Hepatocyte (in vitro differentiated cells): Measurements from ENCODE around the gene OR5F1. TPM values are rescaled to one million over a fixed set of nuclear protein-coding genes. Genes with fewer than 3 reads are reported as not detected.

Experiments used
- DNase-seq: peaks from one replicate; pipeline ENCODE4 v3.0.0-alpha.2; 2016; ENCODE audit warnings: low spot score
- H2AFZ ChIP-seq: fragments of 200-600 bp; sonication (generic); 2 replicates; pipeline ENCODE4 v1.6.0; 2016; ENCODE audit warnings: antibody characterized with exemption, mild to moderate bottlenecking
- H3K27ac ChIP-seq: fragments of 200-600 bp; sonication (generic); 2 replicates; pipeline ENCODE4 v1.5.1; 2016; ENCODE audit warnings: mild to moderate bottlenecking
- H3K27me3 ChIP-seq: fragments of 200-600 bp; sonication (generic); 2 replicates; pipeline ENCODE4 v1.6.1; 2016
- H3K36me3 ChIP-seq: fragments of 200-600 bp; sonication (generic); replicated peaks from 2 replicates; pipeline ENCODE4 v1.5.1; 2016; ENCODE audit warnings: low read depth; ENCODE audit not compliant: insufficient read depth
- H3K4me1 ChIP-seq: fragments of 200-600 bp; sonication (generic); 2 replicates; pipeline ENCODE4 v1.5.1; 2016; ENCODE audit warnings: mild to moderate bottlenecking, moderate library complexity; ENCODE audit not compliant: insufficient read depth
- H3K4me2 ChIP-seq: fragments of 200-600 bp; sonication (generic); 2 replicates; pipeline ENCODE4 v1.6.0; 2016
- H3K4me3 ChIP-seq: fragments of 200-600 bp; sonication (generic); 2 replicates; pipeline ENCODE4 v1.5.1; 2016; ENCODE audit warnings: mild to moderate bottlenecking
- H3K79me2 ChIP-seq: fragments of 200-600 bp; sonication (generic); 2 replicates; pipeline ENCODE4 v1.6.0; 2017; ENCODE audit warnings: mild to moderate bottlenecking
- H3K9me2 ChIP-seq: fragments of 200-600 bp; sonication (generic); replicated peaks from 2 replicates; pipeline ENCODE4 v1.6.0; 2017; ENCODE audit warnings: mild to moderate bottlenecking; ENCODE audit not compliant: insufficient read depth
- H3K9me3 ChIP-seq: fragments of 200-600 bp; sonication (generic); 2 replicates; pipeline ENCODE4 v1.5.1; 2016; ENCODE audit warnings: low read depth, mild to moderate bottlenecking
- H4K20me1 ChIP-seq: fragments of 200-600 bp; sonication (generic); 2 replicates; pipeline ENCODE4 v1.6.0; 2016; ENCODE audit warnings: mild to moderate bottlenecking; ENCODE audit not compliant: insufficient read depth, poor library complexity, severe bottlenecking
- EZH2 ChIP-seq: fragments of 200-600 bp; sonication (generic); IDR thresholded peaks from 2 replicates; pipeline ENCODE4 v1.6.1; 2016; ENCODE audit warnings: antibody characterized with exemption, mild to moderate bottlenecking, borderline replicate concordance
- EZH2phosphoT487 ChIP-seq: fragments of 200-600 bp; sonication (generic); IDR thresholded peaks from one replicate; pipeline ENCODE4 v1.6.1; 2018; ENCODE audit warnings: antibody characterized with exemption, mild to moderate bottlenecking, low read depth, moderate library complexity; ENCODE audit not compliant: unreplicated experiment, severe bottlenecking
- WGBS: methylation state at CpG from one replicate; pipeline ENCODE4 v1.1.6; 2016; ENCODE audit warnings: low lambda C conversion rate; ENCODE audit errors: missing lambda C conversion rate; 5-methylcytosine and 5-hydroxymethylcytosine counted together
- polyA plus RNA-seq: library from polyadenylated mRNA; unstranded; fragments of >200 nt; fragmentation: Nextera tagmentation; extraction: Ambion mirVana; gene quantifications from 2 replicates; pipeline ENCODE4 v1.2.1, GENCODE V29; 2016
- total RNA-seq: library from RNA; depleted of rRNA; stranded (reverse); fragments of >200 nt; gene quantifications from 2 replicates; pipeline ENCODE4 v1.2.3, GENCODE V29; 2014
- TF ChIP-seq, protein P1 (sequence below): fragments of 200-600 bp; sonication (generic); IDR thresholded peaks from 2 replicates; pipeline ENCODE4 v1.5.1; 2016; ENCODE audit warnings: antibody characterized with exemption, mild to moderate bottlenecking; ENCODE audit not compliant: poor library complexity

Gene OR5F1
- total and polyA plus RNA-seq, 2 experiments from 2014 or later: not detected

- H3K4me3 ChIP-seq: no peak overlapping the region
- TF ChIP-seq, protein P1, sequence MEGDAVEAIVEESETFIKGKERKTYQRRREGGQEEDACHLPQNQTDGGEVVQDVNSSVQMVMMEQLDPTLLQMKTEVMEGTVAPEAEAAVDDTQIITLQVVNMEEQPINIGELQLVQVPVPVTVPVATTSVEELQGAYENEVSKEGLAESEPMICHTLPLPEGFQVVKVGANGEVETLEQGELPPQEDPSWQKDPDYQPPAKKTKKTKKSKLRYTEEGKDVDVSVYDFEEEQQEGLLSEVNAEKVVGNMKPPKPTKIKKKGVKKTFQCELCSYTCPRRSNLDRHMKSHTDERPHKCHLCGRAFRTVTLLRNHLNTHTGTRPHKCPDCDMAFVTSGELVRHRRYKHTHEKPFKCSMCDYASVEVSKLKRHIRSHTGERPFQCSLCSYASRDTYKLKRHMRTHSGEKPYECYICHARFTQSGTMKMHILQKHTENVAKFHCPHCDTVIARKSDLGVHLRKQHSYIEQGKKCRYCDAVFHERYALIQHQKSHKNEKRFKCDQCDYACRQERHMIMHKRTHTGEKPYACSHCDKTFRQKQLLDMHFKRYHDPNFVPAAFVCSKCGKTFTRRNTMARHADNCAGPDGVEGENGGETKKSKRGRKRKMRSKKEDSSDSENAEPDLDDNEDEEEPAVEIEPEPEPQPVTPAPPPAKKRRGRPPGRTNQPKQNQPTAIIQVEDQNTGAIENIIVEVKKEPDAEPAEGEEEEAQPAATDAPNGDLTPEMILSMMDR: no peak
- no peak for TF ChIP-seq EZH2
- TF ChIP-seq EZH2phosphoT487: no peak
- H3K4me1 ChIP-seq: no peaks in the 10 kb centered on the region
- H3K27me3 ChIP-seq: no peaks in the 10 kb centered on the region
- no peaks in the 10 kb centered on the region for H4K20me1 ChIP-seq
- H3K4me2 ChIP-seq: no peak overlapping the region
- no peak overlapping the region for H2AFZ ChIP-seq
- no peaks in the 10 kb centered on the region for H3K36me3 ChIP-seq
- no peaks in the 10 kb centered on the region for H3K9me2 ChIP-seq
- no peak for DNase-seq
- no peaks in the 10 kb centered on the region for H3K9me3 ChIP-seq
- 76% methylated on average over 3 of the region's 3 CpGs for WGBS
- no peaks in the 10 kb centered on the region for H3K79me2 ChIP-seq
- no peak overlapping the region for H3K27ac ChIP-seq
Observed at GRCh38 chr11:55970935-55971334, 23.5 kb downstream of the OR5F1 start.

- H3K79me2 ChIP-seq: no peaks in the 10 kb centered on the region
- no peaks in the 10 kb centered on the region for H3K27me3 ChIP-seq
- 89% methylated on average over 2 of the region's 2 CpGs for WGBS
- no peak for DNase-seq
- H3K36me3 ChIP-seq: no peaks in the 10 kb centered on the region
- H3K4me2 ChIP-seq: no peak within 1 kb of the TSS
- no peak within 1 kb of the TSS for H2AFZ ChIP-seq
- H3K9me2 ChIP-seq: no peaks in the 10 kb centered on the region
- no peaks in the 10 kb centered on the region for H4K20me1 ChIP-seq
- H3K4me3 ChIP-seq: no peak within 1 kb of the TSS
- H3K27ac ChIP-seq: no peak within 1 kb of the TSS
- TF ChIP-seq EZH2: no peak
- TF ChIP-seq, protein P1: no peak
- TF ChIP-seq EZH2phosphoT487: no peak
- H3K9me3 ChIP-seq: no peaks in the 10 kb centered on the region
- H3K4me1 ChIP-seq: no peaks in the 10 kb centered on the region
Observed at GRCh38 chr11:55969845-55970244, 24.6 kb downstream of the OR5F1 start, which contains the start of gene OR10AG1. TSS of gene OR10AG1 (minus strand) at chr11:55969945. CDS start at chr11:55969907, 38 bp downstream.

DNA sequence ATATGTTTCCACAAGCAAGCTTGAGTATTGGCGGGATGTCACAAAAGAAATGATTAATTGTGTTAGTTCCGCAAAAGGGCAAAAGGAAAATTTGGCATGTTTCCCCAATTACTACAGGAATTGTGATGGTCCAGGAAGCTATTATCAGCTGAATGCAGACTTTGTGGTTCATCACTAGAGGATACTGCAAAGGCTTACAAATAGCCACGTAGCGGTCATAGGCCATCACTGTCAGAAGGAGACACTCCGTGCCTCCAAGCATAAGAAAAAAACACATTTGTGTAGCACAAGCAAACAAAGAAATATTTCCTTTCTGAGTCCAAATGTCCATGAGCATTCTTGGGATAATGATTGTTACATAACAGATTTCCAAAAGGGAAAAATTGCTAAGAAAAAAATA, 26.5 kb downstream of the OR5F1 start:
- Histone ChIP-seq H3K27ac (no peak overlapping the region), H3K79me2 (no peaks in the 10 kb centered on the region), H3K4me2 (no peak overlapping the region), H3K4me1 (no peaks in the 10 kb centered on the region), H4K20me1 (no peaks in the 10 kb centered on the region), H2AFZ (no peak overlapping the region), H3K4me3 (no peak overlapping the region), H3K9me2 (no peaks in the 10 kb centered on the region), H3K9me3 (no peaks in the 10 kb centered on the region), H3K36me3 (no peaks in the 10 kb centered on the region), H3K27me3 (no peaks in the 10 kb centered on the region)
- no peak for DNase-seq
- whole genome bisulfite sequencing: 84% methylated on average over 5 of the region's 5 CpGs
- TF ChIP-seq, protein P1: no peak
- no peak for TF ChIP-seq EZH2phosphoT487
- TF ChIP-seq EZH2: no peak

DNA sequence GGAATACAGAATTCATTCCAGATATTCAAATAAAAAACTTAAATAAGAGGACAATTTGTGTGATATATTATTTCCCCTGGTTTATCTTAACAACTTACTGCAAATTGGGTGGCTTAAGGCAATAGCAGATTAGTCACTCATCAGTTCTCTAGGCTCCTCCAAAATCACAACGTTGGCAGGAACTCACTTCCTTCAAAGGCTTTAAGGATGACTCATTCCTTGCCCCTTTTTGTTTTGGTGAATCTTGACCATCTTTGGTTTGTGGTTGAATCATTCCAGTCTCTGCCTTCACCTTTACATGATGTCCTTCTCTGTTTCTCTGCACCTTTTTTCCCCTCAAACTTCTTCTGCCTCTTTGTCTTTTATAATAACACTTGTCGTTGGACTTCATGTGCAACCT, 28.0 kb downstream of the OR5F1 start:
- TF ChIP-seq, protein P1: no peak
- no peak for TF ChIP-seq EZH2
- no peak for TF ChIP-seq EZH2phosphoT487
- DNase-seq: no peak
- Histone ChIP-seq H3K4me3 (no peak overlapping the region), H3K27me3 (no peaks in the 10 kb centered on the region), H3K4me1 (no peaks in the 10 kb centered on the region), H3K9me3 (no peaks in the 10 kb centered on the region), H2AFZ (no peak overlapping the region), H3K27ac (no peak overlapping the region), H3K36me3 (no peaks in the 10 kb centered on the region), H3K79me2 (no peaks in the 10 kb centered on the region), H3K9me2 (no peaks in the 10 kb centered on the region), H4K20me1 (no peaks in the 10 kb centered on the region), H3K4me2 (no peak overlapping the region)
- 48% methylated on average over 2 of the region's 2 CpGs for WGBS
